Activated CD4-positive, alpha-beta T cell treated with anti-CD3 and anti-CD28 coated beads, Interleukin-2, amount 50 U/mL, for 48 hours (primary cell): ENCODE results near the gene AMIGO3.
"Not testable (repeated sequence)": the region's sequence is repeated elsewhere in the genome, so short reads cannot be mapped to it uniquely, and the experiment has no call there.

ENCODE experiments used
- DNase-seq, 2 experiments: peaks; one replicate each; pipeline ENCODE4 v3.0.0-alpha.2; 2020

Gene AMIGO3

DNA sequence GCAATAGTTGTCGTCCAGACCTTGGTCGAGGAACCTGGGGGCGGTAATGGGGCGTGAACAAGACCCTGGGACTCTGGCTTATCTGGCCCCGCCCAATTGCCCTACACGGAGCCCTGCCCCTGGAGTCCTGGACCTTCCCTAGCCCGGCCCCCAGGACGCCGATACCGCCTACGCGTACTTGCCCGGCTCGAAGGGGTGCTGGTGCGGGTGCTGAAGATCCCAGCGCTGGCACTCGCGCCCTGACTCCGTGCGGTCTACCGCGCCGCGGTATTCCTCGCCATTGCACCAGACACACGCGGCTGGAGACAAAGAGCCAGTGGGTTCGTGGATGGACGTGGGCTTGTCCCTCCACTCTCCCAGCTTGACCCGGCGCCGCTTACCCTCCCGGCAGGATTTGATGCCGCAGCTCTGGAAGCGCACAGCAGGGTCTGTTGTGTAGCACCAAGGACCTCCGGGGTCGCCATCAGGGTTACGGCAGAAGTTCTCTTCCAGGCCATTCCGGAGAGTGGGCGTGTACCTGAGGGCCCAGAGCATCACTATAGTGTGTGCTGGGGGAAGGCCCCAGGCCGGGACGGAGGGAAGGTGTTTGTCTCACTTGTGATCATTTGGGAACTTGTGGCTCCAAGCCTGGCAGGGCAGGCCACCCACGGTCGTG, 32.6 kb downstream of the AMIGO3 start:
- peak; percentile 56 to 67 for DNase-seq

DNA sequence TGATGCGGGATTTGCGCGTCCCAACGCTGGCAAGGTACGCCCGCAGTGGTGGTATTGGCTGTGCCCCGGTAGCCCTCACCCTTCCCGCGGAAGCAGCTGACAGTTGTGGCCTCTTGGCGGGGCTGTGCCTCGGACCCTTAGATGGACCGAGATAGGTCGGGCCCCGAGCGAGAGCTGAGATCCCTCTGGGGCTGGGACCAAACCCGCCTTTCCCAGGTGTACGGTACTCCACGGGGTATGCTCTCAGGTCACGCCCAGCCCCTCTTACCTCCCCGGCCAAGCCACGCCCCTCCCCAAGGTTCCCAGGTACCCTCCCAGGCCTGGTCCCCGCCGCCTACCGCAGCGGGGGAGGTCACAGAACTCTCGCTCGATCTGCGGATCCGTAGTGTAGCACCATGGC, 33.1 kb downstream of the AMIGO3 start:
- DNase-seq = peak; percentile 33 to 42

DNA sequence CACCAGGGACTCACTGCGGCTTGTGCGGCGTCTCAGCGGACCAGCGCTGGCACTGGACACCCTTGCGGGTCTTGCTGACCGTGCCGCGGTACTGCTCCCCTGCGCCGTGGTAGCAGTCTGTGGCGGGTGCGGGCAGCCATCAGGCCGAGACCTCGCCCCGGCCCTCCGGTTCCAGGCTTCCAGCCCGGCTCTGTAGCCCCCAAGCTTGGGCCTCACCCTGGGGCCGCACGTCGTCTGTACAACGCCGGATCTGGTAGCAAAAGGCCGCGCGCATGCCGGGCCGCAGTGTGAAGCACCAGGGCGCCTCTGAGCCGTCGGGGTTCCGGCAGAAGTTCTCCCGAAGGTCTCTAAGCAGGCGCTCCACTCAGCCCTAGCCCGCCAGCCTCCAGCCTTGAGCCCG, 33.6 kb downstream of the AMIGO3 start:
- not testable (repeated sequence) for DNase-seq

DNA sequence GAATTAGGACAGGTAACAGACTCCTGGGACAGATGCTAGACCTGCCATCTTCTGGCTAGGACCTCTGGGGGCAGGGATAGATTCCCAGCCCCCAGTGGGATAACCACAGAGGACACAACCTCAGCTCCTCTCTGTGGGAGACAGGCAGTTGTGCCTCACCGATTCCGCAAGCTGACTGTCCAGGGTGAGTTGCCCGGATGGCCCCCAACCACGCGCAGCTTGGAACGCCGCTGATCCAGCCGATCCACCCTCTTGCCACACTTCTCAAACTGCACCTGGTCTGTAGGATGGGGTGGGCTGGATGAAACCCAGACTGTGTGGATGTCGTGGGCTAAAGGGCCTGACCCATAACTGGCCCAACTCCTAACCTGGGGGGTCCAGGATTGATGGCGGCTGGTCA, 34.4 kb downstream of the AMIGO3 start:
- DNase-seq = not testable (repeated sequence)

DNA sequence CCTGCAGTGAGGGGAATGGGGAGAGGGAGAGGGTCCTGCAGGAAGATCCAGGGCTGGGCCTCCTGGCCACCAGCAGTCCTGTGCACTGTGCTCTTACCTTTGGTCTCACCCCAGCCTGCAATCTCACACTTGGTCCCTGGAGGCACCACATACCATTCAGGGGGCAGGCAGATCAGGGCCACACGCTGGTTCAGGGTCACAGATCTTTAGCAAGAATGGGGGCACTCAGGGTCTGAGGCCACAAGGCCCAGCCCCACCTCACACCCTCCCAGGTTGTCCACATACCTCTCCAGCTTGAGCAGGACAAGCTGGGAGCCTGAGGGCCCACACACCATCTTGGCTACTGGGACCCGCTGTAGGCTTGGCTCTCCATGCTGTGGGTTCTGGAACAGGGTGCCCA, 35.0 kb downstream of the AMIGO3 start:
- DNase-seq = not testable (repeated sequence)

DNA sequence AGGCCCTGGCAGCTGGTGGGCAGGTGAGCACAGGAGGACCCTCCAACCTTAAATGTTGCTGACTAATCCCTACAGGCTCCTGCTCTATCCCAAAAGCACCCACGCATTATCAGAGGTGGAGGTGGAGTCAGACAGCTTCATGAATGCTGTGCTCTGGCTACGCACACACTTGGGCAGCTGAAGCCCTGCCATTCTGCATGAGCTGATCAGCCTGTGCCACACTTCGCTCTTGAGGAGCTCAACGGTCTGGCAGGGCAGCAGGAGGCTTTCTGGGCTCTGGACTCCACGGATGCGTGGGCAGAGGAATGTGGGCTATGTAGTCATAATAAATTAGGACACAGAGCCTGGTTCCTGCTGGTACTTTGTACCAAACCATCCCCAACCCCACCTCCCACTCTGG, 36.3 kb downstream of the AMIGO3 start:
- DNase-seq = no peak

DNA sequence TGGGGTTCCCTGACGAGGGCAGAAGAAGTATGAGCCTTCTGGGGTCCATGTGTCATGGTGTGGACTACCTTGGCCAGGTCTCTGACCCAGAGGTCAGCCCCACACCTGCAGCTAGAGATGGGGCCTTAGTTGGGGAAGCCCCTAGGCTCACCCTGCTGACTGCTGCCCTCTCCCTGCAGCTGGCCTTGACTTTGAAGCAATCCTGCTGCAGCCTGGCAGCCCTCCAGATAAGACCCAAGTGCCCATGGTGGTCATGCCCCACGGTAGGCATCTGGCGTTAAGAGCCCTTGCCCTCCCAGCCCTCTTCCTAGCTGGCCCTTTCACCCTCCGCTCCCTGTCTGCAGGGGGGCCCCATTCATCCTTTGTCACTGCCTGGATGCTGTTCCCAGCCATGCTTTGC, 37.9 kb downstream of the AMIGO3 start:
- no peak for DNase-seq

DNA sequence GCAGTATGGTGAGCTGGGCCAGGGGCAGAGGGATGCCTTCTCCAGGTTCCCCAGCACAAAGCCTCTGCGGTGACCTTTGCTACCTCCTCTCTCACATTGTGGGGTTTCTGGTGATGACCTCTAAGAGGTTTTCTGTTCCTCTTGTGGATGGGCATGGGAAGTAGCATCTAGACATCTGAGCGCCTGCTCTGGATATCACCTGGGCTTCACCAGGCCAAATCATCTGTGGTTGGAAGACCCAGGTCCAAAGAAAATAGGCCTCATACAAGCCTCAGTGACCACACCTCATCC, 38.3 kb downstream of the AMIGO3 start:
- DNase-seq = no peak

DNA sequence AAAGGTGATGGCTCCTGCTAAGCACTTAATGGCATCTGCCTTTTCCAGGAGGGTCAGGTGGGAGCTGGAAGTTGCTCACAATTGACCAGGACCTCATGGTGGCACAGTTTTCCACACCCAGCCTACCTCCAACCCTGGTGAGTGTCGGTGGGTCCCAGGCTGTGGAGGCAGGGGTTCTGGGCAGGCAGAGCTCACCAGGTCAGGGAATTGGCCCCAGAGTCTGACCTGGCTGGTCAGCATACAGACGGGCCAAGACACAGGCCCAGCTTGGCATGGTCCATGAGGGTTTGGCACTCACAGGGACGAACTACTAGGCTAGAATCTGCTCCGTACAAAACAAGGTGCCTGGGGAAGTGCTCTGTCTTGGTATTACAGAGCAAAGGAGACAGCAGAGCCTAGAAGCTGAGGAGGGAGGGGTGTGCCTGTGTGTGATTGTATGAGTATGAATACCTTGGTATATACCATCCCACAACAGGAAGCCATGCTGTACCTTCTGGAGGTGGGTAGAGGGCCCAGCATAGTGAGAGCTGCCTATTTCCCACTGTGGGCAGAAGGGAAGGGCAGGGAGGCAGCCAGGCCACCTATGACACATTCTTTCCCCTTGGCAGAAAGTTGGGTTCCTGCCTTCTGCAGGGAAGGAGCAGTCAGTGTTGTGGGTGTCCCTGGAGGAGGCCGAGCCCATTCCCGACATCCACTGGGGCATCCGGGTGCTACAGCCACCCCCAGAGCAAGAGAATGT, 38.8 kb downstream of the AMIGO3 start:
- no peak for DNase-seq

DNA sequence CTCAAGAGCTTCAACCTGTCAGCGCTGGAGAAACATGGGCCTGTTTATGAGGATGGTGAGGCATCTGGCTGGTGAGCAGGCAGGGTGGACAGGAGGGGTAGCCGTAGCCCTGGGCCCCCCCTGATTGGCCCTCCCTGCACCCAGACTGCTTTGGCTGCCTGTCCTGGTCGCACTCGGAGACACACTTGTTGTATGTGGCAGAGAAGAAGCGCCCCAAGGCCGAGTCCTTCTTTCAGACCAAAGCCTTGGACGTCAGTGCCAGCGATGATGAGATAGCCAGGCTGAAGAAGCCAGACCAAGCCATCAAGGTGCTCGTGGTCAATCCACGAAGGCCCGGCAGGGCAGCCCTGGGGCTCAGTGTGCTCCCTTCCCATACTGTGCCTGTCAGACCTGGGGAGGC, 43.6 kb downstream of the AMIGO3 start:
- no peak for DNase-seq

DNA sequence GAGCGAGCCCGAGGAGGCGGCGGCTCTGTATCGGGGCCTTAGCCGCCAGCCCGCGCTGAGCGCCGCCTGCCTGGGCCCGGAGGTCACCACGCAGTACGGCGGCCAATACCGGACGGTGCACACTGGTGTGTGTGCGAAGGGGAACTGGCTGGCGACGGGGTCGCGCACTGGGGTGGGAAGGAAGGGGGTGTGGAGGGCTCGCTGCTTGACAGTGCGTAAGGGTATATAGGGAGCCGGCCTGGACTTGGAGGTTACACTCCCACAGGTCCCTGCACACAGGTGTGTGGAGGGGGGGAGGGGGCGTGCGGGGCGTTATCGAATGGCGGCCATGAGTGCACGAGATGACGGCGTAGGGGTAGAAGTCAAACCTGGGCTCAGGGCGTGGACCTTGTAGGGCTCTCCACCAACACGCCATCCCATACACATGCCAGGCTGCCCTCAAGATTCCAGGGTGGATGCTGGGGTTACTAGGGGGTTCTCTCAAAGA, 44.9 kb downstream of the AMIGO3 start:
- DNase-seq = peak; percentile 32 to 46

DNA sequence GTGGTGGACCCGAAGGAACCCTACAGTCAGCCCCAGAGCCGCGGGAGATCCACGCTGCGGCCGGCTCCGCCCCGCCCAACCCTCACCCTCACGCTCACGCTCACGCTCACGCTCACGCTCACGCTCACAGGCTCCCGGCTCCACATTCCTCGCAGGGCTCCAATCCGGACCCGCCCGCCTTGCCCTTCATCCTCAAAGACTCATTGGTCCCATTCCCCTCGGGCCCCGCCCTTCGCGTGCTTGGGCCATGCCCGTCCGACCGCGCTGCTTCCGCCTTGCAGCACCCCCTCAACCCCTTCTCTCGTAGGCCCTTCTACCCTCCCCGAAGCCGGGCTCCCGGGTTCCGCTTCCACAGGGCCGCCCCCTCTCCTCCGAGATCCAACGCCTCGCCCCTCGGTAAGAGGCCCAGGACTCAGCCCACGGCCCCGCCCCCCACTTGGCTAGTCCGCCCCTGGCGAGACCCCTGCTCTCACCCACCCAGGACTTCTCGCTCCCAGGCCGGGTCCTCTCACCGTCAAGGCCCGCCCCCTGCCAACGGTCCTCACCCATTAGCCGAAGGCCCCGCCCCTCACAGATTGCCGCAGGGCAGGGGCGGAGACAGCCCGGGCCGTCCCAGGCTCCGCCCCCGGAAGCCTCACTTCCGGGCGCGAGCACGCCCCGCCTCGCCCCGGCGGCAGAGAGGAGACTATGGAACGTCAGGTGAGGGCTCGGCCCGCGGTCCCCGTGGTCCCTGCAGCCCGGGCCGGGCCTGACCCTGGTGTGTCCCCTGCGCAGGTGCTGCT, 45.6 kb downstream of the AMIGO3 start, which contains the start of gene APEH:
APEH (plus strand) TSS at position 637 of the 782 bp plus-strand sequence; CDS start at position 688, 51 bp downstream.
- peak; percentile 99 for DNase-seq

DNA sequence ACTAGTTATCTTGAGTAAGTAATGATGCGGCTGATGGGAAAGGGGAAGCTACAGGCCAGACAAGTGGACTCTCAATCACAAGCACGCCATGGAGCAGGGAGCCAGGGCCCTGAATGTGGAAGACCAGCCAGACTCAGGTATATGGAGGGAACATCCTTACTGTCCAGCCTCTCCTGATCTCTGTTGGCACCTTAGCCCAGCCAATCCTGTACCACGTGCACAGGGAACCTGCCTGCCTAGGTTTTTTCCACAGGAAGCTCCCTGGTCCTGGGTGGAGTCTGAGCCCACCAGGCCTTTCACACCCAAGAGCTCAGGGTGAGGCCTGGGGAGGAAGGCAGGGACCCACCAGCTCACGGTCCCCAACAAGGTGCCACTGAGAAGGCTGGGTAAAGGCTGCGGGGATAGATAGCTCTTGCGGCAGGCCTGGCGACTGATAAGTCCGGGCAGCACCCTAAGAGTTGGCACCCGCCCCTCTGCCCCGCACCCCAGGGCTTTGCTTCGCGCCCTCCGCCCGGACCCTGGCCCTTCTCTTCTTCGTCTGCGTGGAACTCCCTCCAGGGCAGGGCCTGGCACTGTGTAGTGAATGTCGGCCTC, 46.3 kb downstream of the AMIGO3 start:
- peak in 1 of 2 experiments; percentile 50 for DNase-seq

DNA sequence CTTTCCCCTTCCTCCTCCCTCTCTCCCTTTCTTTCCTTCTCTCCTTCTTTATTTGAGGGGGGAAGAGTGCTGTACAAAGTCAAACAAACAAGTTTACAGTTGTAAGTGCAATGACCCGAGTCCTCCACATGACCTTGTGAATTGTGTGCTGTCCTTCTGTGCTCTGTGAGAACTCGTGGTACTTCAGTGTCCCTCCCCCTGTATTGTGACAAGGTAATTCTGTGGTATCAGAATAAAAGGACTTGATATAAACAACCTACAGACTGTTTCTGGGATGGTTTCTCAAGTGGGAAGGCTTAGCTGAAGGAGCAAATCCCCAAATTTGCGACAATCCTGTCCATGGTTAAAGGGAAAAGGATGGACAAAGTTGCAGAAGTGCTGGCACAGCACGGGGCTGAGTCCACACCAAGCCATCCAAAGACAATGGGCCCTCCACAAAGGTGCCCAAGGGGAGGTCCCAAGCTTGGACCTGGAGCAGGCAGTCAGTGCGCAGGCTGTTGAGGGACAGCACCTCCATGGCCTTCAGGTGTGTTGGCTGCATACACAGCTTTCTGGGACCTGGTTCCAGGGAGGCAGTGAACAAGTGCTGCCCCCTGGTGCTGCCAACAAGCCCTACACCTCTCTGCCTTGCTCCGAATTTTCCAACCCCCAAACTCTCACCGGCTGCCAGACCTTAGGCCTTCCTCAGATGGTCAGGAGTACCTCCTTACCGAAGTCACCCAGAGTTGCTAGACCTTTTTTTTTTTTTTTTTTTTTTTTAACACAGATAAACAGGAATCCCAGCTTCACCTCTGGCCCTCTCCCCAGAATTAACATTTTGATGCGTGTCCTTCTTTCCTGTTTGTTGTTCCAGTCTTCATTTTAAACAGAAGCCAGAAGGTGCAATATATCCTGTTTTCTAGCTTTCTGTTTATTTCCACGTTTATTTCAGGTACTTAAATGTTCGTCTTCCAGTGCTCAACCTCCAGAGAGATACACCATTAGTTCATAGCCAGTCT, 47.9 kb downstream of the AMIGO3 start:
- DNase-seq = peak; percentile 78 to 83

DNA sequence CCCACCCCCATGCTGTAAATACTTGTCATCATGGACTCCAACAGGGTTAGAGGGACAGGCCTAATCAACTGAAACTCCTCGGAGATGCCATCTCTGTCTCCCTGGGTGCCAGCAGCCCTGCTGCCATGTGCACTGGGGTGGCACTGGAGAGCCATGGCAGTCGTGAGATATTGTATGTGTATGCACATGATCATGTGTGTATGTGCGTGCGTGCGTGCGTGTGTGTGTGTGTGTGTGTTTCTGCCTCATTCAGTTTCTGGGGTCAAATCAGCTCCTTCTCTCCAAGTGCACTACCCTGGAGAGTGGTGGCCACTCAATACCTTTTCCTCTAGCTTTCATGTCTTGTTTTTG, 48.6 kb downstream of the AMIGO3 start:
- DNase-seq = no peak

DNA sequence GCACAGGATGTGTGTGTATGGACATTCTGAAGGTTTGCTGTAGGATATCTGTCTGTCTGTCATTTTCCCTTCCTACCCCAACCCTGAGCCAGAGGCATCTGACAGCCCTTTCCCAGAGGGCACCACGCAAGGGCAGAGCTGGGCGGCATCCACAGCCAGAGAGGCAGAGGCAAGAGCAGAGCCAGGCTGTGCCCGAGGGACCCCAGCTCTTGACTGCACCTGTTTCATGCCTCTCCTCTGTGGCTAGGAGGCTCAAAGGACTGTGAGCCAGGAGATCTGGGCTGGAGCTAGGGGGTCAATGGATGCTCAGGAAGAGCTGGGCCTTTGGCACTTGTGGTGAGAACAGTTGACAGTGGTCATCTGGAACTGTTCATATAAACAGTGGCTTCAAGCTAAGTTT, 50.1 kb downstream of the AMIGO3 start:
- no peak for DNase-seq

DNA sequence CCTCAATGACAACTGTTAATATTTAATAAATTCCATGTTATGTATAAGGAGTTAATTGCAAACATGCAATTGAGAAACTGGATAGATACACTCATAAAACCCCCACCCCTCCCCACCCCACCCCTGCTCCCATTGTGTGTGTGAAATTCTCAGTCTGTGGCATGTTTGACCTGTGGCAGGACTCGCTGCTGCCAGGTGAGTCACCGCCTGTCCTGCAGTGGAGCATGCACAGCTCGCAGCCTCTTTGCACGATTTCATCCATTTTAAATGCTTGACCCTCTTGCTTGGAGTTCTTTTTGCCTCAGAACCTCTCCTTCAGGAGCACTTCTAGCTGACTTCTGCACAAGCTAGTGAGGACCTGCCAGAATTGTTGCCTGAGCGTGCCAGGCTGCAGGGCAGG, 50.6 kb downstream of the AMIGO3 start:
- no peak for DNase-seq

DNA sequence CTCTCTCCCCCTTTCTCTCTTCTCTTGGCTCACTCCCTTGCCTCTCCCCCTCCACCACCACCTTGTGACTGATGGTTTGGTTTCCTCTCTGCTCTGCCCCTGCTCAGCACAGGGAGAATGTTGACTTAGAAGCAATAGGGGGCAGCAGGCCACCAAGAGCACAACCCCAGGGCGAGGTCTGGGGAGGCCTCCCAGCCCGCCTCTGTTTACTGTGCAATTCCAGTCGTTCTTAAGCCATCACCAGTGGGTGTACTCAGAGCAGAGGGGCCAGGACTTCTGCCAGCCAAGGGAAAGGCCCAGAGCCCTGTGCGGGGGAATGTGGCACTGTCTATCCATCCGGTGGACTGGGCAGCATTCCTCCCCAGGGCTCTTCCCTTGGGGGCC, 51.1 kb downstream of the AMIGO3 start:
- no peak for DNase-seq

DNA sequence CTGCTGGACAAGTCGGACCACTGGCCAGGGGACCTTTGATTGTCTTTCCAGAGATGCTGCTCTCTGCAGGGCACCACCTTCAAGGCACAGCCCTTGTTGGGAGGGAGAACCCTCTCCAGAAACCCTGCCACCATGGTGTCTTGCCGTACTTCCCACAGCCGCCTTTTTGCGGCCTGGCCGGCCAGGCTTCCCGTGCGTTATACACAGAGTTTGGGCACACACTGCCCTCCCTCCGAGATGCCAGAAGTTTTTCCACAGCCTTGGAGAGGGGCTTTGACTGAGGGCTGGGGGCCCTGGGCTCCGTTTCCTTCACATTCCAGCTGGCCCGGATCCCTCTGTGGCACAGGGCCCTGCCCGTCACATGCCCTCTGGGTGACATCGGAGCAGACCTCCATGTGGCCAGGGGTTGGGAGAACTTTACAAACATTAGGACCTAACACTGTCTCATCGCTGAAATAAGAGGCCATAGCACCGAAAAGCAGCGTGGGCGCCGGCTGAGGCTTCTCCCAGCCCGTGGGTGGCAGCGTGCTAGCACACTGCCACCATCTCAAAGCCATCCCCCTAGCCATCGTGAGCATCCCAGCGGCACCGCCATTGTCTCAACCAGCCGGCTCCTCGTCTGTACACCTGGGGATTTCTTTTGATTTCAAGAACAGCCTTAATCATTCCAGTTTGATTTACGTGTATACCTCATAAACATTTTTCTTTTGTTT, 51.6 kb downstream of the AMIGO3 start:
- DNase-seq = no peak
